H9 (cell line): ENCODE measurements around the gene CFAP57. TPM values are rescaled to one million over a fixed set of nuclear protein-coding genes. Genes with fewer than 3 reads are reported as not detected.

ENCODE experiments used
- DNase-seq: peaks from one replicate; pipeline ENCODE4 v3.0.0-alpha.2; 2017
- H2AFZ ChIP-seq: one replicate; pipeline ENCODE4 v1.6.1; 2013; ENCODE audit warnings: mild to moderate bottlenecking, low read length, control low read depth, moderate library complexity
- H2AK5ac ChIP-seq: 2 replicates; pipeline ENCODE4 v1.6.1; 2013; ENCODE audit warnings: low read length, control low read depth, mixed read lengths; ENCODE audit not compliant: insufficient read length
- H2BK120ac ChIP-seq: one replicate; pipeline ENCODE4 v1.6.1; 2013; ENCODE audit warnings: low read depth, mild to moderate bottlenecking, low read length, control low read depth, inconsistent platforms; ENCODE audit not compliant: poor library complexity, severe bottlenecking
- H2BK12ac ChIP-seq: 2 replicates; pipeline ENCODE4 v1.6.1; 2013; ENCODE audit warnings: low read length, control low read depth, mixed read lengths, low read depth; ENCODE audit not compliant: insufficient read length
- H2BK15ac ChIP-seq: 2 replicates; pipeline ENCODE4 v1.6.1; 2013; ENCODE audit warnings: low read depth, low read length, control low read depth
- H2BK20ac ChIP-seq: one replicate; pipeline ENCODE4 v1.6.1; 2013; ENCODE audit warnings: low read depth, mild to moderate bottlenecking, low read length, control low read depth, inconsistent platforms; ENCODE audit not compliant: poor library complexity, severe bottlenecking
- H2BK5ac ChIP-seq: 2 replicates; pipeline ENCODE4 v1.6.1; 2013; ENCODE audit warnings: low read length, control low read depth, mixed read lengths; ENCODE audit not compliant: insufficient read length
- H3K14ac ChIP-seq: 2 replicates; pipeline ENCODE4 v1.6.1; 2013; ENCODE audit warnings: low read length, control low read depth; ENCODE audit not compliant: insufficient read depth
- H3K18ac ChIP-seq: 2 replicates; pipeline ENCODE4 v1.6.1; 2013; ENCODE audit warnings: low read depth, mild to moderate bottlenecking, mixed read lengths, low read length, control low read depth; ENCODE audit not compliant: insufficient read length
- H3K23ac ChIP-seq: 2 replicates; pipeline ENCODE4 v1.6.1; 2013; ENCODE audit warnings: low read length, control low read depth, mixed read lengths, low read depth; ENCODE audit not compliant: insufficient read length
- H3K23me2 ChIP-seq: 2 replicates; pipeline ENCODE4 v1.6.1; 2013; ENCODE audit warnings: low read depth, mild to moderate bottlenecking, mixed read lengths, low read length, control low read depth; ENCODE audit not compliant: insufficient read length, poor library complexity, severe bottlenecking
- H3K27ac ChIP-seq: 2 replicates; pipeline ENCODE4 v1.5.1; 2013; ENCODE audit warnings: low read length, control low read depth, mixed read lengths, low read depth; ENCODE audit not compliant: insufficient read length
- H3K27me3 ChIP-seq: 2 replicates; pipeline ENCODE4 v1.6.1; 2013; ENCODE audit warnings: low read length, control low read depth, inconsistent platforms; ENCODE audit not compliant: insufficient read depth
- H3K4ac ChIP-seq: 2 replicates; pipeline ENCODE4 v1.6.1; 2013; ENCODE audit warnings: low read depth, mild to moderate bottlenecking, control low read depth, inconsistent platforms, low read length, moderate library complexity
- H3K4me1 ChIP-seq: 2 replicates; pipeline ENCODE4 v1.6.1; 2013; ENCODE audit warnings: low read length, control low read depth, inconsistent platforms; ENCODE audit not compliant: insufficient read depth
- H3K4me2 ChIP-seq: 2 replicates; pipeline ENCODE4 v1.6.1; 2013; ENCODE audit warnings: low read length, control low read depth, mixed read lengths; ENCODE audit not compliant: insufficient read length, insufficient read depth
- H3K56ac ChIP-seq: 2 replicates; pipeline ENCODE4 v1.6.1; 2013; ENCODE audit warnings: low read depth, mild to moderate bottlenecking, mixed read lengths, low read length, control low read depth; ENCODE audit not compliant: insufficient read length
- H3K79me1 ChIP-seq: 2 replicates; pipeline ENCODE4 v1.6.1; 2013; ENCODE audit warnings: low read depth, mild to moderate bottlenecking, moderate library complexity, low read length, control low read depth, inconsistent platforms; ENCODE audit not compliant: insufficient read depth, poor library complexity, severe bottlenecking
- H3K79me2 ChIP-seq: 2 replicates; pipeline ENCODE4 v1.6.1; 2013; ENCODE audit warnings: low read length, control low read depth, inconsistent platforms; ENCODE audit not compliant: insufficient read depth
- H3K9ac ChIP-seq: 2 replicates; pipeline ENCODE4 v1.6.1; 2013; ENCODE audit warnings: low read length, control low read depth, mixed read lengths; ENCODE audit not compliant: insufficient read length; ENCODE audit errors: extremely low read depth
- H3K9me3 ChIP-seq: one replicate; pipeline ENCODE4 v1.6.1; 2013; ENCODE audit warnings: low read depth, low read length, inconsistent platforms; ENCODE audit not compliant: control insufficient read depth
- H3T11ph ChIP-seq: one replicate; pipeline ENCODE4 v1.6.1; 2013; ENCODE audit warnings: mild to moderate bottlenecking, low read length, control low read depth, inconsistent platforms
- H4K20me1 ChIP-seq: one replicate; pipeline ENCODE4 v1.6.1; 2013; ENCODE audit not compliant: control insufficient read depth, insufficient read length, insufficient read depth
- H4K5ac ChIP-seq: 2 replicates; pipeline ENCODE4 v1.6.1; 2013; ENCODE audit warnings: low read depth, mild to moderate bottlenecking, mixed read lengths, low read length, control low read depth; ENCODE audit not compliant: insufficient read length
- H4K8ac ChIP-seq: replicated peaks from 2 replicates; pipeline ENCODE4 v1.6.1; 2013; ENCODE audit warnings: low read length, control low read depth, mixed read lengths, low read depth; ENCODE audit not compliant: insufficient read length
- H4K91ac ChIP-seq: 2 replicates; pipeline ENCODE4 v1.6.1; 2013; ENCODE audit warnings: low read depth, mild to moderate bottlenecking, moderate library complexity, mixed read lengths, low read length, control low read depth; ENCODE audit not compliant: insufficient read length
- H3K27ac Mint-ChIP-seq, 3 experiments: 2 replicates in 2 of 3; 3 replicates in 1 of 3; pipeline ENCODE4 v1.8.0; 2020 to 2021; ENCODE audit warnings: mixed read lengths in 3 of 3, mild to moderate bottlenecking in 1 of 3, moderate library complexity in 1 of 3
- H3K27me3 Mint-ChIP-seq: 2 replicates; pipeline ENCODE4 v1.8.0; 2021; ENCODE audit warnings: low read depth, mild to moderate bottlenecking, moderate library complexity, mixed read lengths
- H3K36me3 Mint-ChIP-seq, 3 experiments: 2 replicates in 2 of 3; 3 replicates in 1 of 3; pipeline ENCODE4 v1.8.0; 2020 to 2021; ENCODE audit warnings: low read depth in 3 of 3, mixed read lengths in 3 of 3; ENCODE audit not compliant: insufficient read depth in 1 of 3
- H3K4me1 Mint-ChIP-seq, 2 experiments: 2 replicates each; pipeline ENCODE4 v1.8.0; 2020; ENCODE audit warnings: mixed read lengths in 2 of 2
- H3K4me3 Mint-ChIP-seq, 2 experiments: 2 replicates in 1 of 2; 3 replicates in 1 of 2; pipeline ENCODE4 v1.8.0; 2020 to 2021; ENCODE audit warnings: mild to moderate bottlenecking in 2 of 2, mixed read lengths in 2 of 2, moderate library complexity in 1 of 2
- H3K9me3 Mint-ChIP-seq, 2 experiments: 2 replicates in 1 of 2; 3 replicates in 1 of 2; pipeline ENCODE4 v1.8.0; 2020; ENCODE audit warnings: mild to moderate bottlenecking in 2 of 2, mixed read lengths in 2 of 2, moderate library complexity in 1 of 2
- WGBS: extraction: QIAGEN DNeasy Blood & Tissue Kit; methylation state at CpG from one replicate; pipeline ENCODE4 v1.1.7; 2013; ENCODE audit warnings: missing lambda C conversion rate, low lambda C conversion rate, mixed read lengths; ENCODE audit not compliant: insufficient read length; ENCODE audit errors: extremely low coverage; 5-methylcytosine and 5-hydroxymethylcytosine counted together
- total RNA-seq: library from RNA; stranded (reverse); gene quantifications from 2 replicates; pipeline ENCODE4 v1.2.1, GENCODE V29; 2021
- TF ChIP-seq, protein P1 (sequence below): fragments of 200-600 bp; sonication (generic); conservative IDR thresholded peaks from 3 replicates; pipeline ENCODE4 v1.8.0; 2021; ENCODE audit warnings: antibody characterized with exemption, mild to moderate bottlenecking

The CFAP57 gene
- total RNA-seq, 1 experiment from 2014 or later: 0.33 TPM

DNA sequence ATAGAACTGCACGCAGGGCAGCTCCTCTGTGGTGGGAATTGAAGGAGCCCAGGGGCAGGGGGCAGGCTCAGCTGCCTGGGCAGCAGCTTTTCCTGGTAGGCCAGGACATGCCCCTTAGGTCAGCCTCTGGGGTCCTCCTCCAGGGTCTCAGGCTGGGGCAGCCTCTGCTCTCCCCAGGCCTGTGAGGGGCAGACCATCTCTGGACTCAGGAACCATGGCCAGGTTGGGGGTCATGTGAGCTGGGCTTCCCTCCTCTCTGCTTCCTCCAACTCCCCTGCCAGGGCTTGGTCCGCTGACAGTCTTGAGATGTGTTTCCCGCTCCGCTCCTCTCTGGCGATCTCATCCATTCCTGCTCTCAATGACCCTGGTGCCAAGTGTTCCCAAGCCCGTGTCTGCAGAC lies 107.5 kb downstream of the CFAP57 start:
- H2BK20ac ChIP-seq: no peak overlapping the region
- H2BK120ac ChIP-seq: no peak overlapping the region
- H4K20me1 ChIP-seq: no peaks in the 10 kb centered on the region
- H3K9me3 Mint-ChIP-seq: no peaks in the 10 kb centered on the region
- H3K56ac ChIP-seq: no peak overlapping the region
- H2AFZ ChIP-seq: no peak overlapping the region
- H3K79me1 ChIP-seq: no peaks in the 10 kb centered on the region
- H2BK12ac ChIP-seq: no peak overlapping the region
- peak overlapping the region in 1 of 3 experiments; percentile 74; a peak in 2 of 7 replicates for H3K27ac Mint-ChIP-seq
- no peaks in the 10 kb centered on the region for H3K79me2 ChIP-seq
- H4K8ac ChIP-seq: no peak overlapping the region
- no peak overlapping the region for H3K4me2 ChIP-seq
- H3K4me1 ChIP-seq: peaks cover 4% of the 10 kb centered on the region; the same call in 1 of the 2 replicates
- no peak overlapping the region for H4K91ac ChIP-seq
- H3K14ac ChIP-seq: no peak overlapping the region
- no peaks in the 10 kb centered on the region for H3K9me3 ChIP-seq
- H3K27me3 Mint-ChIP-seq: no peaks in the 10 kb centered on the region; the same call in 1 of the 2 replicates
- peaks cover 0 to 19% (median 4%) of the 10 kb centered on the region in 3 experiments; a peak in 5 of 7 replicates for H3K36me3 Mint-ChIP-seq
- DNase-seq: no peak
- no peak overlapping the region for H3K9ac ChIP-seq
- H3K23ac ChIP-seq: no peak overlapping the region
- H3K27me3 ChIP-seq: no peaks in the 10 kb centered on the region
- no peak overlapping the region for H3K18ac ChIP-seq
- H3K27ac ChIP-seq: no peak overlapping the region
- H3K4me1 Mint-ChIP-seq: peaks cover 8% of the 10 kb centered on the region in 2 experiments
- TF ChIP-seq, protein P1, sequence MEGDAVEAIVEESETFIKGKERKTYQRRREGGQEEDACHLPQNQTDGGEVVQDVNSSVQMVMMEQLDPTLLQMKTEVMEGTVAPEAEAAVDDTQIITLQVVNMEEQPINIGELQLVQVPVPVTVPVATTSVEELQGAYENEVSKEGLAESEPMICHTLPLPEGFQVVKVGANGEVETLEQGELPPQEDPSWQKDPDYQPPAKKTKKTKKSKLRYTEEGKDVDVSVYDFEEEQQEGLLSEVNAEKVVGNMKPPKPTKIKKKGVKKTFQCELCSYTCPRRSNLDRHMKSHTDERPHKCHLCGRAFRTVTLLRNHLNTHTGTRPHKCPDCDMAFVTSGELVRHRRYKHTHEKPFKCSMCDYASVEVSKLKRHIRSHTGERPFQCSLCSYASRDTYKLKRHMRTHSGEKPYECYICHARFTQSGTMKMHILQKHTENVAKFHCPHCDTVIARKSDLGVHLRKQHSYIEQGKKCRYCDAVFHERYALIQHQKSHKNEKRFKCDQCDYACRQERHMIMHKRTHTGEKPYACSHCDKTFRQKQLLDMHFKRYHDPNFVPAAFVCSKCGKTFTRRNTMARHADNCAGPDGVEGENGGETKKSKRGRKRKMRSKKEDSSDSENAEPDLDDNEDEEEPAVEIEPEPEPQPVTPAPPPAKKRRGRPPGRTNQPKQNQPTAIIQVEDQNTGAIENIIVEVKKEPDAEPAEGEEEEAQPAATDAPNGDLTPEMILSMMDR: no peak
- no peak overlapping the region for H2BK5ac ChIP-seq
- no peak overlapping the region for H3T11ph ChIP-seq
- WGBS: no CpG with 5 or more reads among the region's 6 CpGs
- H3K4ac ChIP-seq: no peak overlapping the region
- H2BK15ac ChIP-seq: no peak overlapping the region
- no peaks in the 10 kb centered on the region for H3K23me2 ChIP-seq
- no peak overlapping the region for H4K5ac ChIP-seq
- H2AK5ac ChIP-seq: no peak overlapping the region
- H3K4me3 Mint-ChIP-seq: no peak overlapping the region
